Adrenal gland (tissue), 5 donors: Measurements from ENCODE around the gene APLP2.

Experiments used
- POLR2A ChIP-seq, 2 donors: fragments of 450-650 bp; IDR thresholded peaks; one replicate each; pipeline ENCODE4 v1.6.1; 2017; ENCODE audit warnings: antibody characterized with exemption in 2 of 2, mild to moderate bottlenecking in 2 of 2, moderate library complexity in 1 of 2
- TF ChIP-seq, protein P1 (sequence below), 6 experiments: fragments of 450-650 bp in 4 of 6; fragments of 200-600 bp in 2 of 6; sonication (generic) in 1 of 6; IDR thresholded peaks; 1 replicate in 5 of 6; 2 replicates in 1 of 6; pipeline versions ENCODE4 v1.5.1 to v1.8.0; 2016 to 2021; ENCODE audit warnings: antibody characterized with exemption in 6 of 6, mild to moderate bottlenecking in 2 of 6, moderate library complexity in 1 of 6
- donor health status: DM: no; HTN: no; CAD: no.

DNA sequence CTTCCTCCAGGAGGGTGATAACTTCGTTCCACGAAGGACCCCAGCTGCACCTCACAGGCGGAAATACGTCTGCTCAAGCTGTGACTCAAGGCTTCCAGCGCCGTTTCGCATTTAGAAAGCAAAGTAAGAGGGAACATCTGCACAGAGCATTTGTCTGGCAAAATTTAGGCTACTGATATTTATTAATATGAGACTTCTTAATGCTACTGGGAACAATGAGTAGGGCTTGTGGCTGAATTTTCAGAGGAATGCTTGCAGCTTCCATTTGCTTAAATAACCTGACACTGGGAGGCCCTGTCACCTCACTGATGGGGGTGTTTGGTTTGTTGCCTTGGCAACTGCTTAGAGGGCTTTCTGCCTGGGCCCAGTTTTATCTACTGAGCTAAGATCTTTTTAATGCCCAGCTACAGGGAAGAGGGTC lies 75.2 kb downstream of the APLP2 start:
- TF ChIP-seq, protein P1, sequence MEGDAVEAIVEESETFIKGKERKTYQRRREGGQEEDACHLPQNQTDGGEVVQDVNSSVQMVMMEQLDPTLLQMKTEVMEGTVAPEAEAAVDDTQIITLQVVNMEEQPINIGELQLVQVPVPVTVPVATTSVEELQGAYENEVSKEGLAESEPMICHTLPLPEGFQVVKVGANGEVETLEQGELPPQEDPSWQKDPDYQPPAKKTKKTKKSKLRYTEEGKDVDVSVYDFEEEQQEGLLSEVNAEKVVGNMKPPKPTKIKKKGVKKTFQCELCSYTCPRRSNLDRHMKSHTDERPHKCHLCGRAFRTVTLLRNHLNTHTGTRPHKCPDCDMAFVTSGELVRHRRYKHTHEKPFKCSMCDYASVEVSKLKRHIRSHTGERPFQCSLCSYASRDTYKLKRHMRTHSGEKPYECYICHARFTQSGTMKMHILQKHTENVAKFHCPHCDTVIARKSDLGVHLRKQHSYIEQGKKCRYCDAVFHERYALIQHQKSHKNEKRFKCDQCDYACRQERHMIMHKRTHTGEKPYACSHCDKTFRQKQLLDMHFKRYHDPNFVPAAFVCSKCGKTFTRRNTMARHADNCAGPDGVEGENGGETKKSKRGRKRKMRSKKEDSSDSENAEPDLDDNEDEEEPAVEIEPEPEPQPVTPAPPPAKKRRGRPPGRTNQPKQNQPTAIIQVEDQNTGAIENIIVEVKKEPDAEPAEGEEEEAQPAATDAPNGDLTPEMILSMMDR (IDR thresholded peaks at IDR 0.05) = no peak
- no peak for TF ChIP-seq POLR2A (IDR thresholded peaks at IDR 0.05)
